GM19397 (cell line): ENCODE measurements around the gene ABCC1.
"Not testable (repeated sequence)": the region's sequence is repeated elsewhere in the genome, so short reads cannot be mapped to it uniquely, and the experiment has no call there.

Experiments
- ATAC-seq: cut with Tn5 transposase; IDR thresholded peaks from one replicate; pipeline ENCODE4 v1.9.1; 2021; ENCODE audit warnings: mild to moderate bottlenecking, moderate library complexity; ENCODE audit not compliant: unreplicated experiment

ABCC1 gene

DNA sequence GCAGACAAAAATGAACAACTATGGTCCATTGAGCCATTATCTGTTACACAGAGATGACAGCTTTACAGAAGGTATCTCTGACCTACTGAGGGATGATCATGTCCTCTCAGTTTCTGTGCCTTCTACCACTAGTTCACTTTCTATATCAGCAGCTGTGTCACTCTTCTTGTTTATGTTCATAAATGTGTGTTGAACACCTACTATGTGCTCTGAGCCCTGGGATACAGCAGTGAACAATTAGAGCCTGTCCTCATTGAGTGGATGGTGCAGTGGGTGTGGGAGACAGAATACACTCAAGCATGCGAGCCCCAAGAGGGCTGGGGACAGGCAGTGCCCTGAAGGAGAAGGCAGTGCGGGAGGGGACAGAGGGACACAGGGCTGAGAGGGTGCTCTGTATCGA is 181.8 kb downstream of the ABCC1 start:
- no peak for ATAC-seq

DNA sequence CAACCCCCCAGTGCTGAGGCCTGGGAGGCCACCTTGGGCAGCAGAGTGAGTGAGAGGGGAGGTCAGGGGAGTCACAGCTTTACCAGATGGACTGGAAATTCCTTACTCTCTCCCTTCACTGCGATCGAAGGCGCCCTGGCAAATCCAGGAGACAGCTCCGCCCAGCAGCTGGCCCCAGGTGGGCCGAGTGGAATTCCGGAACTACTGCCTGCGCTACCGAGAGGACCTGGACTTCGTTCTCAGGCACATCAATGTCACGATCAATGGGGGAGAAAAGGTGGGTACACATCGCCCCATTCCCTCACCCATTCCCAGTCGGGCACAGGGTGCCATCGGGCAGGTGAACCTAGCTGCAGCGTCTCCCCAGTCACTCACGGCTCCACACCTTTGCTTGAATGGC is 182.2 kb downstream of the ABCC1 start:
- ATAC-seq: no peak

DNA sequence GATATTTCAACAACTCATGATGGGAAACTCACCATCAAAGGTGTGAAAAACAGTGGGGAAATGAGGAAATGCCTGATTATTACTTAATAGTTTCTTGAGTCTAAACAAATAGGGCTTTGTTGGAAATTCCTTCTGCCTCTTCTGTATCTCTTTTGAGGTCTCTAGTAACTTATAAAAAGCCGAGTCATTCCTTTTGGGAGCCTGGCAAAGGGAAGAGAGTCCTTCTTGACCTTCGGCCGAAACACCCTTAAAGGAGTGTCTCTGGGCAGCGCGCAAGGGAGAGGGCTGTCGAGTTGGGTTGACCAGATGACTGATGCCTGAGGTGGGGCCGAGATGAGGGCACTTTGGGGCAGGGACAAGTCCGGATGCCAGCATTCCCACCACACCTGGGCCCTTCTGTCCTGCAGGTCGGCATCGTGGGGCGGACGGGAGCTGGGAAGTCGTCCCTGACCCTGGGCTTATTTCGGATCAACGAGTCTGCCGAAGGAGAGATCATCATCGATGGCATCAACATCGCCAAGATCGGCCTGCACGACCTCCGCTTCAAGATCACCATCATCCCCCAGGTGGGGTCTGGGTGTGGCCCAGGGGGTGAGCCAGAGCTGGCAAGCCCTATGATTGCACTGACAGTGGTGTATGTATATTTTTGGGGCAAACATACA is 184.7 kb downstream of the ABCC1 start:
- no peak for ATAC-seq

DNA sequence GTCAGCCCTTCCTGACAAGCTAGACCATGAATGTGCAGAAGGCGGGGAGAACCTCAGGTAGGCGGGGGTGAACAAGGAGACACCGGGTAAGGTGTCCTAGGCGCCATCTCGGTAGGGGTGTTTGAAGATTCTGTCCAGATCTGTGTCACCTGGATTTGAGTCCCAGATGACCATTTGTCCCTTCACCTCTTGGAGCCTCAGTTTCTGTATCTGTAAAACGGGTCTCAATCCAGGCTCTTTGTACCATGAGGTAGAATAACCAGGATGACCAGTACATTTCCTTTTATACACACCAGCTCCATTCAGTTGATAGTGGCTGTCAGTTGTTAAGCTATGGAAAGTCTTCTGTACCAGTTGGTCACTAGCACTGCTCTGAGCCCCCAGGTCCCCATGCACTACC is 187.2 kb downstream of the ABCC1 start:
- no peak for ATAC-seq

DNA sequence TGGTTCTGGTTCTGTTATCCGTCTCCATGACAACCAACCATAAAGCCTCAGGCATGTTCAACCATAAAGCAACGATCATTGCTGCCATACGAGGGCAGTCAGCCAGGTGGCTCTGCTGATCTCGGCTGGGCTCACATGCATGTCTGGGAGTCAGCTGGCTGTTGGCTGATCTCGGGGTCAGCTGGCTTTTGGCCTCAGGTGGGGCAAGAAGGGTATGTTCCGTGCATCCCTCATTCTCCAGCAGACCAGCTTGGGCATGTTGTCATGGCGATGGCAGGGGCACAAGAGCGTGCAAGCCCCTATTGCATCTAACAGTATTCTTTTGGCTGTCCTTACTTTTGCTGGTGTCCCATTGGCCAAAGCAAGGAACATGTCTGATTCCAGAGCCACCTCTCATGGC is 187.7 kb downstream of the ABCC1 start:
- ATAC-seq: no peak

DNA sequence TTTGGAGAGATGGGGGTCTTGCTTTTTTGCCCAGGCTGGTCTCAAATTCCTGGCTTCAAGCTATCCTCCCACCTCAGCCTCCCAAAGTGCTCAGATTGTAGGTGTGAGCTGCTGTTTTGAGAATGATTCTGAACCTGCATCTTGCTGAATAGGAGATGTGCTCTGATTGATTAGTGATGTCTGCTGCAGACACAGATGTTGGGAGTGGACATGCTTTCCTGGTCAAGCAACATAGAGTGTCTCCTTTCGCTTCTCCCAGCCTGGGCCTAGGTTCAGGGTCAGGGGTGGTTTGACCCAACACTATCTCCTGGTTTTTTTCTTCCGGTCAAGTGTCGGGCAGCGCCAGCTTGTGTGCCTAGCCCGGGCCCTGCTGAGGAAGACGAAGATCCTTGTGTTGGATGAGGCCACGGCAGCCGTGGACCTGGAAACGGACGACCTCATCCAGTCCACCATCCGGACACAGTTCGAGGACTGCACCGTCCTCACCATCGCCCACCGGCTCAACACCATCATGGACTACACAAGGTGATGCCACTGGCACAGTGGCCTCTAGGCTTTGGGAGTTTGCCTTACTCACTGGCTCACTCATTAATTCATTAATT is 188.7 kb downstream of the ABCC1 start:
- ATAC-seq: no peak

DNA sequence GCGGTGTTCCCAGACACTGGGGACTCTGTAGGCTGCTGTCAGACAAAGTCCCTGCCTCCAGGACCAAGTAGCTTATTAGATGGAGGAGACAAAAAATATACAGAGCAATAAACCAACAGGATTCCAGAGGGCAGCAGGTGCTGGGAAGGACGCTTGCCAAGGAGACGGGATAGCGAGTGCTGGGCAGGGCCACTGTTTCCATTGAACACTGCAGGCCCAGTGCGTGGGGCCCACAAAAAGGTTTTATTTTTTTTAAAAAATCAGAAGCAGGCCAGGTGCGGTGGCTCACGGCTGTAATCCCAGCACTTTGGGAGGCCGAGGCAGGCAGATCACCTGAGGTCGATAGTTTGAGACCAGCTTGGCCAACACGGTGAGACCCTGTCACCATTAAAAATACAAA is 189.6 kb downstream of the ABCC1 start:
- ATAC-seq: no peak

DNA sequence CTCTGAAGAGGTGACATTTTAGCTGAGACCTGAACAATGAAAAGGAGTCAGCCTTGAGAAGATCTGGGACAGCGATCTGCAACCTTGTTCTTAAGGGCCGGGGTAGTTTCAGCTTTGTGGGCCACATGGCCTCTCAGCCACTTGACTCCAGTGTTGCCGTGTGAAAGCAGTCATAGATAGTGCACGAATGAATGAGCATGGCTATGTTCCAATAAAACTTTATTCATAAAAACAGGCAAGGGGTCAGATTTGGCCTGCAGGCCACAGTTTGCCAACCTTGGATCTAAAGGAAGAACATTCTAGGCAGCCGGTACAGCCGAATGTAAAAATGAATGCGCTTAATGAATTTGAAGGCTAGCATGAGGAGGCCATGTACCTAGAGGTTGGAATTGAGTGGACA is 190.4 kb downstream of the ABCC1 start:
- no peak for ATAC-seq

DNA sequence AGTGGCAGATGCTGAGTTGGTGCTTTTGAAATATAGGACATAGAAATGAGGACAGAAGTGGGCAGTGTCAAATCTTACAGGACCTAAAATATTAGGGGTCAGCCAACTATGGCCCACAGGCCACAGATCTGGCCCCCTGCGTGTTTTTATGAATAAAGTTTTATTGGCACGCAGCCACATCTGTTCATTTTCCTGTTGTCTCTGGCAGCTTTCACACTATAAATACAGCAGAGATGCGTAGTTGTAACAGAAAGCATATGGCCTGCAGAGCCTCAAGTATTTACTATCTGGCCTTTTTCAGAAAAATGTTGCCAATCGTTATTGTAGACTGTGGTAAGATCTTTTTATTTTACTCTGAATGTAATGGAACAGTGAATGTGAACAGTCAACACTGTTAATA is 191.1 kb downstream of the ABCC1 start:
- ATAC-seq: no peak

DNA sequence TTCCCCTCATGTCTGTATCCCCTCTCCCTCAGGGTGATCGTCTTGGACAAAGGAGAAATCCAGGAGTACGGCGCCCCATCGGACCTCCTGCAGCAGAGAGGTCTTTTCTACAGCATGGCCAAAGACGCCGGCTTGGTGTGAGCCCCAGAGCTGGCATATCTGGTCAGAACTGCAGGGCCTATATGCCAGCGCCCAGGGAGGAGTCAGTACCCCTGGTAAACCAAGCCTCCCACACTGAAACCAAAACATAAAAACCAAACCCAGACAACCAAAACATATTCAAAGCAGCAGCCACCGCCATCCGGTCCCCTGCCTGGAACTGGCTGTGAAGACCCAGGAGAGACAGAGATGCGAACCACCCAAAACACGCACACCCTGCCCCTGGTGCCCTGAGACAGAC is 191.7 kb downstream of the ABCC1 start:
- no peak for ATAC-seq

DNA sequence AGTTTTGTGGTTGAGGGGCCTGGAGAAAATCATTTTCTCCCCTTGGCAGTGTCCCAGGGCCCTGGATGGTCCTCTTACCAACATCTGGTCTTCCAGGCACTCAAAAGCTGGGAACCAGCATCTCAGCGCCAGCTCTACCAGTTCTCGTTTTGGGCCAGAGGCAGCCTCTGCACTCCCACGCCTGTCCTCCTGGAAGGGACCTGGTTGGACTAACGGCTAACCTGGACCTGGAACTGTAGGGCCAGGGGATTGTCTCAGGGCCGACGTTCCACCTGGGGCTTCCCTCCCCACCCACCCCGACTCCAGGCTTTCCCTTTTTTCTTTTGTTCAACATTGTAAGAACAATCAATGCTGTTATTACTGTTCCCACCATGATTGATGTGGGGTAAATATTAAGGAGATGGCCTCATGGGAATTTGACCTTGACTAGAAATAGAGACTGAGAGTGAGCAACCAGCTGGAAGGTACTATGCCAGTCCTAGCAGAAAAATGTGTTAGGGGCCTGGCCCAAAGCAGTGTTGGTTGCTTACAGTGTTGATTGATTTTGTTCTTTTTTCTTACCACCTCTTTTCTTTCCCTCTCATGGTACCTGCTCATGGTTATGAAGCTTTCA is 192.5 kb downstream of the ABCC1 start:
- no peak for ATAC-seq

DNA sequence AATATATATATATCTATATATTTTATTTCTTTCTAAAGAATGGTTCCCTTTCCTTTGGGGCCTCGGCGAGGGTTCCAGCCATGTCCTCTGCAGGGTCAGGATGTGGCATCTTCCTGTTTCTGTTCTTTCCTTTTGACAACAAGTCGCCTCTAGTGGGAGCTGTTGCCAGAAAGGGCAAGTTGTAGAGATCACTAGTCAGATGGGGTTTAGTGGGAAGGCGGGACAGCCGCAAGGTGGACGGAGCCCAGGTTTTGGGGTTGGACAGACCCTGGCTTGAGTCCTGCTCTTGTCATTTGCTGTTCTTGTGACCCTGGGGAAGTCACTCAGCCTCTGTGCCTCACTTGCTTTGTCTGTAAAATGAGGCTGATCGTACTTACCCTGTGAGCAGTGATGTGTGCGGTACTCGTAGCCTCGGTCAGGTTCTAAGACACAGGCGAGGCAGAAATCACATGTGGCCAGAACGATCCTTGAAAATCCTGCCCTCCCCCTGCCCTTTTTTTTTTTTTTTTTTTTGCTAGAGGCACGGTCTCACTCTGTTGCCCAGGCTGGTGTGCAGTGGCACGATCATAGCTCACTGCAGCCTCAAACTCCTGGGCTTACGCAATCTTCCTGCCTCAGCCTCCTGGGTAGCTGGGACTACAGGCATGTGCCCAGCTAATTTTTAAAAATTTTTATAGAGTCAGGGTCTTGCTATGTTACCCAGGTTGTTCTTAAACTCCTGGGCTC is 193.8 kb downstream of the ABCC1 start:
- no peak for ATAC-seq

DNA sequence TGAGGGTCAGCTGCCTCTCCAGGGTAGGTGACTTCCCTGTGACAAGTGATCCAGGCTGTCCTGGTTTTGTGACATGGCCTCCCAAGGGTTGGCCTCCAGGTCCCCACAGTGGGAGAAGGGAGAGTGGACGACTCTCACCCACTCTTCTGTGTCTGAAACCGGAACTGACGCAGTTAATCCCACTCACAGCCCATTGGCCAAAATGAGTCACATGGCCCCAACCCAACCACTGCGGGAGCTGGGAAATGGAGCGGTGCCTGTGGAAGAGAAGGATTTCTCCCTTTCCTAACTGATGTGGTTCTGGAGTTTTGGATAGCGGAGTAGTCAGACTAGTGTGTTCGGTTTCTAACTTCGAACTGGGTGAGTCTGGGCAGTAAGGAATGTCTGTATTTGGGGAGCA is 194.5 kb downstream of the ABCC1 start:
- ATAC-seq: no peak

DNA sequence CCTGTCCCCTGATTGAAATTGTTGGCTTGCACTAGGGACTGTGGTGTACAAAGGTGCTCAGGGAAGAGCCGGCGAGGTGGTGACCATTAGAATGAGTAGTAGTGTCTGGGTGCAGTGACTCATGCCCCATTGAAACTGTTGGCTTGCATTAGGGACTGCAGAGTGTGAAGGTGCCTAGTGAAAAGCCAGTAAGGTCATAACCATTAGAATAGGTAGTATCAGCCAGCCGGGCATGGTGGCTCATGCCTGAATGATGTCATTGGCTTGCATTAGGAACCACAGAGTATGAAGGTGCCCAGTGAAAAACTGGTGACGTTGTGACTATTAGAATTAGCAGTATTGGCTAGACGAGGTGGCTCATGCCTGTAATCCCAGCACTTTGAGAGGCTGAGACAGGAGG is 195.0 kb downstream of the ABCC1 start:
- ATAC-seq: no peak

DNA sequence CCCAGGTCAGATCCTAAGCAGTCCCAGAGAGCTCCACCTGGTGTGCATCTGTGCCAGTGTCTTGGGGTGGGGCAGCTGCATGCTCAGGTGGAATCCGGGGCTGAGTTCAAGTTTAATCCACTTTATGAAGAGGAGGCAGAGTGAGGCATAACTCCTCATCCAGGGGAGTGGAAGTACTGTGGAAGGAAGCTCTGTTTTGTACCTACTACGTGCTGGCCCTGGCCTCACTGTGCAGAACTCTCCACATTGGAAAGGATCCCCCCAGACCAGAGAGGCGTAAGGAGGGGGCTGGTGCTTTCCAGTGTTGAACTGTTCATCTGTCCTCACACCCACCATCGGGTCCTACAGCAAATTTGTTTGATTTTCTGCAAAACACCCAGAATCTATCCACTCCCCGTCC is 195.9 kb downstream of the ABCC1 start:
- ATAC-seq: no peak

DNA sequence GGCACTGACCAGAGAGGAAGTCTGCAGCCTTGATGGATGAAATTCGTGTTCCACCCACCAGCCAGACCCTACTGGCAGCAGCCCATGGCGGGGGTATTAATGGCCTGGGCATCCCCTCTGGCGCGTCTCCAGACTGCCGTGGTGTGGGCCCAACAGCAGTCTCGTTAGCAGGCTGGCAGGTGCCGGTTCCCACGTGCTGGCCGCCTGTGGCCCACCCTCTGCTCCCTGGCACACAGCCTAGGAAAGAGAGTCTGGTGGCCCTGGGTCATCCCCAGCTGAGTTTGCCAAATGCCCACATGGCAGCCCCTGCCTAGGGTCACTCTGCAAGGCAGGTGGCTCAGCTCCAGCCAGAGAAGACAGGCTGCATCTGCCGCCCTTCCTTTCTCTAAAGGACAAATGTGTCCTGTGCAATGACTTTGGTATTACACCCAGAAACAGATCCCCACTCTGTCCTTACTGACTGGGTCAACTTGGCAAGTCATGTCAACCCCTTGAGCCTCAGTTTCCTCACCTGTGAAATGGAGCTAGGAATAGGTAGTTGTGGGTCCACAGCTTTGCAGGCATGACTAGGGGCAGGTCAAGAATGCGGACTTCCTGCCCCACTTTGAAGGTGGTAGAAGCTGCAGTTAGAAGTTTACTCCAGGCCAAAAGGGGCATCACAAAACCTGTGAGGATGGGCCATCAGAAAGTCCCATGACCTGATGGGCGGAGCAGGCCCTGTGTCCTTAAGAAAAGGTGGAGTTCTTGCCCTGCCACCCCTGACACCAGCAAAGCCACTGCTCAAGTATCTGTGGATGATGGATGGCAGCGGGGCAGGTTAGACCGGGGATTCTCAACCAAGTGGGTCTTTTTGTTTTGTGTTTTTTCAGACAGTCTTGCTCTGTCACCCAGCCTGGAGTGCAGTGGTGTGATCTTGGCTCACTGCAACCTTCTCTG is 197.2 kb downstream of the ABCC1 start:
- ATAC-seq: no peak

DNA sequence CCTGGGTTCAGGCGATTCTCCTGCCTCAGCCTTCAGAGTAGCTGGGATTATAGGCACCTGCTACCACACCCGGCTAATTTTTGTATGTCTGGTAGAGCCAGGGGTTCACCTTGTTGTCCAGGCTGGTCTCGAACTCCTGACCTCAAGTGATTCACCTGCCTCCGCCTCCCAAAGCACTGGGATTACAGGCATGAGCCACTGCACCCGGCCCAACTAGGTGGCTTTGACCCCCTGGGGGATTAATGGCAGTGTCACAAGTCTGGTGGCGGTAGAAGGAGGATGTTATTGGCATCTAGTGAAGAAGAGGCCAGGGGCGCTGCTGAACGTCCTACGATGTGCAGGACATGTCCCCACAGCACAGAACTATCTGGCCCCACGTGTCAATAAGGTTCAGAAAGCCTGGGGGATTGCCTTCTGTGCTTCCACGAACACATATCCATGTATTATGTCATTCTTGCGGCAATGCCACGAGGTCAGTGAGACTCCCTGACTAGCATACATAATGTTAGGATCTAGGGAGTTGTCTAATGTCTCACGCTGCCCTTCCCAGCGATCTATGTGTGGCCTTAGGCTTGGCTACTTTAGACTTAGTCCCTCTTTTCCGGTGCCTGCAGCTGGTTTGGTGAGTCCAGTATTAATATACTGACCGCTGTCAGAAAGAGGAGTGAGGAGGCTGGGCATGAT is 198.0 kb downstream of the ABCC1 start:
- ATAC-seq: no peak

DNA sequence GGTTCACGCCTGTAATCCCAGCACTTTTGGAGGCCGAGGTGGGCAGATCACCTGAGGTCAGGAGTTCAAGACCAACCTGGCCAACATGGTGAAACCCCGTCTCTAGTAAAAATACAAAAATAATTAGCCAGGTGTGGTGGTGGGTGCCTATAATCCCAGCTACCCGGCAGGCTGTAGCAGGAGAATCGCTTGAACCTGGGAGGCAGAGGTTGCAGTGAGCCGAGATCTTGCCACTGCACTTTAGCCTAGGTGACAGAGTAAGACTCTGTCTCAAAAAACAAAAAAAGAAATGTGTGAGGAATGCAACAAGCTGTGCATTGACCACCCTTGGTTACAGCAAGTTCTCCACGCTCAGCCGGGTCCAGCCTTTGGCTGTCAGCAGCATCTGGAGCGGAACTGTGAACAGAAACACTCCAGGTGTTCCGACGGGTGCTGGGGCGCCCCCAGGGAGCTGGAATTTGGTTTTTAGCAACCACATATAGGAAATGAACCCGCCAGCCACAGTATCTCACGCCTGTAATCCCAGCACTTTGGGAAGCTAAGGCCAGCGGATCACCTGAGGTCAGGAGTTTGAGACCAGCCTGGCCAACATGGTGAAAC is 198.7 kb downstream of the ABCC1 start:
- not testable (repeated sequence) for ATAC-seq

DNA sequence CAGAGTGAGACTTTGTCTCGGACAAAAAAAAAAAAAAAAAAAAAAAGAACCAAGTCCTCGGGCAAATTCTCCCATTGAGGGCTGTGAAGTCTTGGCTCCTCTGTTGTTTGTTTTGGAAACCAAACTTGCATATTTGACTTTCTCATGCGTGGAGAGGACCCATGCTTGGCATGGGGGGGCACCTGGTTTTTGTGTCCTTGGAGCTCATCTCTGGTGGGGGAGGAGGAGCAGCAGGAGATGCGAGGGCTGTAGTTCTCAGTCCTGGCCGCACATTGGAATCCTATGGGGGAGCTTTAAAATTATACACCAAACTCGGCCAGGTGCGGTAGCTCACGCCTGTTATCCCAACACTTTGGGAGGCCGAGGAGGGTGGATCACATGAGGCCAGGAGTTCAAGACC is 199.3 kb downstream of the ABCC1 start:
- ATAC-seq: no peak

DNA sequence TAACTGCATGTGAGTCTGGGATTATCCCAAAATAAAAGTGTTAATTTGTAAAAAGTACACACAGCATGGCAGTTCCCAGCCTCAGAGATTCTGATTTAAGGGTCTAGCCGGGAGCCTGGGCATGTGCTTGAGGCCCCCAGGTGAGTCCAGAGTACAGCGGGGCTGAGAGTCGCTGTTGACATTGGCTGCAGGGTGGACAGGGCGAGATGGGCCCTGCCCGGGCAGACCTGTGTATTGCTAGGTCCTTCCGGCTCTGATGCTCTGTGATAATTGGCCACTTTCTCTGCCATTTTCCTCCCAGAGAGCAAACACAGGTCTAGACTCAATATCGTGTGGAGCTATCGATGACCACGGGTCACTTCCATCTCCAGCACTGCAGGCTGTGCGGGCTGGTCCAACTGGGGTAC is 200.3 kb downstream of the ABCC1 start:
- ATAC-seq: no peak
